DND-41 (cell line): Measurements from ENCODE around the gene PAK5.

ENCODE experiments used
- ATAC-seq: fragments of 200-7000 bp; cut with Tn5 transposase; 3 replicates; pipeline ENCODE4 v1.9.1; 2021; ENCODE audit warnings: low read depth; ENCODE audit not compliant: insufficient read depth
- DNase-seq: peaks from one replicate; pipeline ENCODE4 v3.0.0-alpha.2; 2020
- H2AFZ ChIP-seq: 2 replicates; pipeline ENCODE4 v1.6.0; 2012; ENCODE audit warnings: low read depth, low read length
- H3K27ac ChIP-seq: 2 replicates; pipeline ENCODE4 v1.5.1; 2012; ENCODE audit warnings: low read length, inconsistent platforms
- H3K27me3 ChIP-seq: fragments of 200-600 bp; sonication (generic); 2 replicates; pipeline ENCODE4 v1.6.0; 2012; ENCODE audit warnings: low read length, mild to moderate bottlenecking, inconsistent platforms; ENCODE audit not compliant: insufficient read depth, poor library complexity
- H3K36me3 ChIP-seq: 2 replicates; pipeline ENCODE4 v1.5.1; 2012; ENCODE audit warnings: low read length, inconsistent platforms; ENCODE audit not compliant: insufficient read depth
- H3K4me1 ChIP-seq: 2 replicates; pipeline ENCODE4 v1.5.1; 2012; ENCODE audit warnings: mild to moderate bottlenecking, low read length; ENCODE audit not compliant: insufficient read depth
- H3K4me2 ChIP-seq: 2 replicates; pipeline ENCODE4 v1.6.0; 2012; ENCODE audit warnings: mild to moderate bottlenecking, moderate library complexity, low read length, inconsistent platforms; ENCODE audit not compliant: insufficient read depth
- H3K4me3 ChIP-seq, 2 experiments: fragments of 200-600 bp in 1 of 2; shearing (Covaris generic) in 1 of 2; 2 replicates each; pipeline ENCODE4 v1.5.1; 2012 to 2016; ENCODE audit warnings: inconsistent platforms in 2 of 2, low read length in 2 of 2, mild to moderate bottlenecking in 2 of 2, low read depth in 1 of 2, moderate library complexity in 1 of 2
- H3K79me2 ChIP-seq: 2 replicates; pipeline ENCODE4 v1.6.0; 2012; ENCODE audit warnings: low read length, inconsistent platforms; ENCODE audit not compliant: insufficient read depth
- H3K9ac ChIP-seq: 2 replicates; pipeline ENCODE4 v1.6.0; 2012; ENCODE audit warnings: low read depth, mild to moderate bottlenecking, inconsistent platforms, low read length, moderate library complexity
- H3K9me3 ChIP-seq: 2 replicates; pipeline ENCODE4 v1.5.1; 2012; ENCODE audit warnings: low read length, moderate library complexity, mild to moderate bottlenecking, inconsistent platforms; ENCODE audit not compliant: insufficient read depth, severe bottlenecking
- H4K20me1 ChIP-seq: 2 replicates; pipeline ENCODE4 v1.6.0; 2012; ENCODE audit warnings: low read length; ENCODE audit not compliant: insufficient read depth
- EZH2 ChIP-seq: IDR thresholded peaks from 3 replicates; pipeline ENCODE4 v1.6.1; 2012; ENCODE audit warnings: borderline replicate concordance, low read depth, mild to moderate bottlenecking, moderate library complexity, low read length, inconsistent platforms; ENCODE audit not compliant: severe bottlenecking
- TF ChIP-seq, protein P1 (sequence below): IDR thresholded peaks from 2 replicates; pipeline ENCODE4 v1.5.1; 2012; ENCODE audit warnings: borderline replicate concordance, low read length, moderate library complexity, mild to moderate bottlenecking; ENCODE audit not compliant: poor library complexity, severe bottlenecking; ENCODE audit errors: extremely low read depth

The PAK5 gene

DNA sequence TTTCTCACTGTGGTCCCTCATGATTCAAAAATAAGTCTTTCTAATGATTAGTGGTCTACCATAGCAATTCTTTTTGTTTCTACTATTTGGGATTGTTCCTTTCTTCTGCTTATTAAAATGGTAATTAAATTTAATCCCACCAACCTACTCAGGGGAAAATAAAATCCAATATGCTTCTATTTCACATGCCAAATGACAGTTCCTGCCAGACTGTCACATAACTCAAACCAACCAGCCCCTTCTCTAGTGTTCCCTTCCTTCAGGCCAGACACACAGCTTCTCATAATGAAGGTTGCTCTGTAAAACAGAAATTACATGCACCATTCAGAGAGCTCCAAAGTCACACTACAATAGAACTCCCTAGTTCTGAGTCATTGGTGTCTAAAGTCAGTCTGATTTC lies 23.2 kb downstream of the PAK5 start:
- Histone ChIP-seq H3K4me1 (no peaks in the 10 kb centered on the region), H3K27ac (no peak overlapping the region), H3K4me2 (no peak overlapping the region), H4K20me1 (no peaks in the 10 kb centered on the region), H3K4me3 (no peak overlapping the region), H3K36me3 (no peaks in the 10 kb centered on the region), H3K79me2 (no peaks in the 10 kb centered on the region), H3K9me3 (no peaks in the 10 kb centered on the region), H3K9ac (no peak overlapping the region), H3K27me3 (no peaks in the 10 kb centered on the region), H2AFZ (no peak overlapping the region)
- no peak for DNase-seq
- no peak for ATAC-seq
- no peak for TF ChIP-seq EZH2
- TF ChIP-seq, protein P1, sequence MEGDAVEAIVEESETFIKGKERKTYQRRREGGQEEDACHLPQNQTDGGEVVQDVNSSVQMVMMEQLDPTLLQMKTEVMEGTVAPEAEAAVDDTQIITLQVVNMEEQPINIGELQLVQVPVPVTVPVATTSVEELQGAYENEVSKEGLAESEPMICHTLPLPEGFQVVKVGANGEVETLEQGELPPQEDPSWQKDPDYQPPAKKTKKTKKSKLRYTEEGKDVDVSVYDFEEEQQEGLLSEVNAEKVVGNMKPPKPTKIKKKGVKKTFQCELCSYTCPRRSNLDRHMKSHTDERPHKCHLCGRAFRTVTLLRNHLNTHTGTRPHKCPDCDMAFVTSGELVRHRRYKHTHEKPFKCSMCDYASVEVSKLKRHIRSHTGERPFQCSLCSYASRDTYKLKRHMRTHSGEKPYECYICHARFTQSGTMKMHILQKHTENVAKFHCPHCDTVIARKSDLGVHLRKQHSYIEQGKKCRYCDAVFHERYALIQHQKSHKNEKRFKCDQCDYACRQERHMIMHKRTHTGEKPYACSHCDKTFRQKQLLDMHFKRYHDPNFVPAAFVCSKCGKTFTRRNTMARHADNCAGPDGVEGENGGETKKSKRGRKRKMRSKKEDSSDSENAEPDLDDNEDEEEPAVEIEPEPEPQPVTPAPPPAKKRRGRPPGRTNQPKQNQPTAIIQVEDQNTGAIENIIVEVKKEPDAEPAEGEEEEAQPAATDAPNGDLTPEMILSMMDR, result no peak

DNA sequence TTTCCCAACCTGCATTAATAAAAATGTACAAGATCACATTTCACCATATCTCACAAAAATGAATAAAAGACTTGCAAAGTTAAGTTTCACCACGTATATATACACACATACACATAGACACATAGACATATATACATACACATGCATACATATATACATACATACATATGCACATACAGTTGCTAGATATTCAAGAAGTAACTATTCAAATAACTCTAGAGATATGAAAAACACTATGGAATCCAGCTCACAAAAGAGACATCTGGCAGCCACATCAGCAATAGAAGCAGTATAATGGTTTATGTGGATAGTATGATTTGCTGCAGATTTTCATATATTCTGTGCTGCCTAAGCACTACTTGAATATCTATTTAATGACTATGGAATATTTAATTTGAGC lies 28.1 kb downstream of the PAK5 start:
- ATAC-seq (no peak), DNase-seq (no peak)
- Histone ChIP-seq H3K4me1 (no peaks in the 10 kb centered on the region), H3K4me2 (no peak overlapping the region), H3K27ac (no peak overlapping the region), H3K27me3 (no peaks in the 10 kb centered on the region), H3K4me3 (no peak overlapping the region), H3K9ac (no peak overlapping the region), H3K9me3 (no peaks in the 10 kb centered on the region), H3K79me2 (no peaks in the 10 kb centered on the region), H3K36me3 (no peaks in the 10 kb centered on the region), H4K20me1 (no peaks in the 10 kb centered on the region), H2AFZ (no peak overlapping the region)
- TF ChIP-seq EZH2, result no peak
- TF ChIP-seq, protein P1, result no peak

DNA sequence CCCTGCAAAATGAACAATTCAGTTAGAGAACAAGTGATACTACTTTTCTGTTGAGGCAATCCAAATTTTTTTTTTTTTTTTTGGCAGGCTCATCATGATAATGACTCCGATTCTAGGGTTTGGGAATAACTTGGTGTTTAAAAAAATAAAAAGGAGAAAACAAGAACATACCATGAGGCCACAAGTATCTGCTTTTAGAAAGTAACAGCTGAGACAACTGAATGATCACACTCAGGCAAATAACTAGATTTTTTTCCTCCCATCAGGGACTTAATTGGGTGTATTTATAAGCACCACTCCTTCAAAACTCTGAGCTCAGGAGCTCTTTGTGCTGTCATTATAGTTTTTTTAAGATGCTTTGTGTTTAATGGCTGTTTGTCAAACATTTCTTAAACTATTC lies 29.6 kb downstream of the PAK5 start:
- TF ChIP-seq, protein P1, result no peak
- no peak for TF ChIP-seq EZH2
- DNase-seq, result no peak
- H3K9ac ChIP-seq, result no peak overlapping the region

DNA sequence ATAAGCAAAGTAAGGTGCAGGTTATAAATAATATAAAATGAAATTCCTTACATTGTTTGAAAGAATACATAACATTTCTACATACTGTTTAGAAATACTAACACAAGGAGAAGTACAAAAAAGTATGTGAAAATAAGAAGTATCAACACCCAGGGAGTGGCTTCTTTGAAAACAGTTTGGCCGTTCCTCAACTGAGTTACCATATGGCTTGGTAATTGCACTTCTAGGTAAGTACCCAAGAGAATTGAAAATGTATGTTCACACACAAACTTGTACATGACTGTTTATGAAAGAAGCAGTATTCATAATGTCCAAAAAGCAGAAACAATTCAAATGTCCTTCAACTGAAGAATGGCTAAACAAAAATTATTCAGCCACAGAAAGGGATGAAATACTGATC lies 30.7 kb downstream of the PAK5 start:
- no peaks in the 10 kb centered on the region for H4K20me1 ChIP-seq
- H3K36me3 ChIP-seq, result no peaks in the 10 kb centered on the region
- no peak overlapping the region for H3K27ac ChIP-seq
- ATAC-seq (no peak), DNase-seq (no peak)
- H2AFZ ChIP-seq, result no peak overlapping the region
- no peak overlapping the region for H3K4me2 ChIP-seq
- no peak overlapping the region for H3K4me3 ChIP-seq
- TF ChIP-seq, protein P1, result no peak
- TF ChIP-seq EZH2, result no peak
- no peaks in the 10 kb centered on the region for H3K9me3 ChIP-seq
- no peaks in the 10 kb centered on the region for H3K79me2 ChIP-seq
- peaks cover 5% of the 10 kb centered on the region for H3K27me3 ChIP-seq
- no peaks in the 10 kb centered on the region for H3K4me1 ChIP-seq
- H3K9ac ChIP-seq, result no peak overlapping the region

More for the DNA sequence above, 29.6 kb downstream of the PAK5 start:
- no peaks in the 10 kb centered on the region for H3K27me3 ChIP-seq
- H3K79me2 ChIP-seq, result no peaks in the 10 kb centered on the region
- H3K4me2 ChIP-seq, result no peak overlapping the region
- no peak overlapping the region for H3K27ac ChIP-seq
- no peaks in the 10 kb centered on the region for H3K9me3 ChIP-seq
- no peak overlapping the region for H3K4me3 ChIP-seq
- no peaks in the 10 kb centered on the region for H3K36me3 ChIP-seq
- H3K4me1 ChIP-seq, result no peaks in the 10 kb centered on the region
- H4K20me1 ChIP-seq, result no peaks in the 10 kb centered on the region
- H2AFZ ChIP-seq, result no peak overlapping the region
- no peak for ATAC-seq
